Peyer's patch (tissue), 4 donors: ENCODE data around the gene ASB12.

Source experiments
- CTCF ChIP-seq, 6 experiments: fragments of 450-650 bp in 4 of 6; fragments of 200-600 bp in 2 of 6; sonication (generic) in 1 of 6; IDR thresholded peaks; one replicate each; pipeline ENCODE4 v1.5.1; 2017 to 2019; ENCODE audit warnings: antibody characterized with exemption in 6 of 6, mild to moderate bottlenecking in 3 of 6, moderate library complexity in 1 of 6
- POLR2A ChIP-seq, 2 donors: fragments of 450-650 bp; IDR thresholded peaks; one replicate each; pipeline ENCODE4 v1.5.1; 2017; ENCODE audit warnings: antibody characterized with exemption in 2 of 2, mild to moderate bottlenecking in 2 of 2, moderate library complexity in 2 of 2

DNA sequence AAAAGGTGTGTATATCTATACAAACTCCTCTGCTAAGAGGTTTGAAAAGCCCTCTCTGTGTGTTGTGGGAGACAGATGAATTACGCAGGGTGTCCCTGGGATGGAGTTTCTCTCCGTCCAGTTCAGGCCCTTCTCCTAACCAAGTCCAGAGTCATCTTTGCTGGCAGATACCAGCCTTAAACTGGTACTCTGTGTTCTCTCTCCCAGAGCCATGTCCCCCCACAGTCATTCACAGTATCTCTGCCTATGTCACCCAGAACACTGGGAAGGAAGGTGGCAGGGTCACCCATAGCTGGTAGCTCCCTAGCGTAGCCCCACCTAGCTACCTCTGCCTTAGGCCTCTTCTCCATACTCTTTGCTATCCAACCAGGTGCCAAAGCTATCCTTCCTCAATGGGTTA, 33.8 kb downstream of the ASB12 start:
- no peak for TF ChIP-seq CTCF (IDR thresholded peaks at IDR 0.05)
- TF ChIP-seq POLR2A (IDR thresholded peaks at IDR 0.05) = no peak
